ENCODE results near the gene L2HGDH.
"Not testable (repeated sequence)": the region's sequence is repeated elsewhere in the genome, so short reads cannot be mapped to it uniquely, and the experiment has no call there.

The L2HGDH gene

DNA sequence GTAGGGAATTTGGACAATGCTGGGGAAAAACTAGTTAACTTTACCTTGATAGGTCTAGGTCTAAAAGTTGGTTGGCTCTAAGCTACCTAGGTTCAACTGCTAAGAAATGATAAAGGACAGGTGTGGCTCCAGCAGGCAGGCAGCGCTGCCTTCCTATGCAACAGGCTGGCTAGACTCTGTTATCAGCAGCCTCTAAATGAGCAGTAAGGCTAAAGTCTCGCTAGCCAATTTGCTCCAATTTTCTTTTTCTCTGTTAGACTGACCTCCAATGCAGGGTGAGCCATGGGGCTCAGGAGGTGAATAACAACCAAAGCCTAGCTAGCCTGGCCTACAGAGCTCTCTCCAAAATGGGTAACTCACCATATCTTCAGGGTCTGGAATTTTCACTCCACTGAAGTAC is 26.6 kb upstream of the L2HGDH start:
- no peak for DNase-seq

DNA sequence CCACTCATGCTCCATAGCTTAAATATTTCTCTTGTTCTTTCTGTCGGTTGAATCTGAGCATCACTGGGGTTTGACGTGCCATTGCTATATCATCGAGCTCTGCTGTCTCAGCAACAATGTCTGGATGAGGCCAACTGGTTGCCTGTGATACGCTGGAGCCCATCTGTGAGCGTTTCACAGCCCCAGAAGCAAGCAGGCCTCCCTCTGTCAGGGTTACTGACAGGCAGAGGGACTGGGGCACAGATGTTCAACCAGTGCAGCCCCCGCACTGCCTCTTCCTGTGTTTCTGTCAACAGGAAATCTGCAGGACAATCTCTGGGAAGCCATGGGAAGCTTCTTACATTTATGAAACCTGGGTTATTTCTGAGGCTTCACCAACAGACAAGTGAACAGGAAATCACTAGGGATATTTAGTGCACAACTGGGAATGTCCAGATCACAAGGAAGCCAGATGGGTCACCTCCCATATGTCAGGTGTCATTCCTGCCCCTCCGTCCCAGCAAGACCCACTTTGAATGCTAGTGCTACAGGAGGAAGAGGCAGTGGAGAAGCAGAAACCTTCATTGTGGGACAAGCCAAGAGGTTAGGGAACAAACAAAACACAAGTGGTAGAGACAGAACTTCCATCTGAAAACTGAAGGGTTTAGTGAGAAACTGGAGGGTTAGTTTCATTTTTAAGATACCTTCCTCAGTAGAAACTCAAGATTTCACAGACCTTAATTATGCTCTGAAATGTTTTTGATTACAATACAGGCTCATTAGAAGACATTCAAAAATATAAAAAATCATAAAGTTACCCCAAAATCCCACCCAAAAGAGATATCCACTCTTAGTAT is 24.2 kb upstream of the L2HGDH start:
- DNase-seq, result peak; percentile 73

DNA sequence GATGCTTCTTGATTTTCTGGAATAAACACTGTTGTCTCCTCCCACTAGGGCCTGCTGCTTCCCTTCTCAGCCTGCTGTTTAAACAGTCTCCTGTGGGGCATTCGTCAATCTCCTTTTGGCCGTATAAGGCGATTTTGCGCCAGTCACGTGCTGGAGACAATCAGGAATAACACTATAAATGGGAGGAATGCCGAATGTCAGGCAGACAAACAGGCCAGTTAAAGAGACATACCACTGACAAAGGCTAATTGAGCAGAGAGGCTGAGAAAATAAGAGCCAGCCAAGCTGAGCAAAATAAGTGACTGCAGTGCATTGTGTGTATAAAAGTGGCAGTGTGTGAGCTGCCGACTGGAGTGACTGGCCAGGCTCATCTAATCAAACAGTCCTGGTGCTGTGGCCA is 23.4 kb upstream of the L2HGDH start:
- DNase-seq, result peak; percentile 86

DNA sequence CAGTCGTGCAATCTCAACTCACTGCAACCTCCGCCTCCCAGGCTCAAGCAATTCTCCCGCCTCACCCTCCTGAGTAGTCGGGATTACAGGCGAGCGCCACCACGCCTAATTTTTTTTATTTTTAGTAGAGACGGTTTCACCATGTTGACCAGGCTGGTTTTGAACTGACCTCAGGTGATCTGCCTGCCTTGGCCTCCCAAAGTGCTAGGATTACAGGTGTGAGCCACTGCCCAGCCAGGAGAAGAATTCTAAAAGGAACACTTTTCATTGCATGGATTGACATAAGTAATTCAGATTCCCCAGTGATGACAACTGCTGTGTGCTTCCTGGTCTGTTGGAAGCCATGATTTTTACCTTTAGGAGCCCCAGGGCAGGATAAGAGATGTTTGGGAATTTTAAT is 22.2 kb upstream of the L2HGDH start:
- no peak for DNase-seq

DNA sequence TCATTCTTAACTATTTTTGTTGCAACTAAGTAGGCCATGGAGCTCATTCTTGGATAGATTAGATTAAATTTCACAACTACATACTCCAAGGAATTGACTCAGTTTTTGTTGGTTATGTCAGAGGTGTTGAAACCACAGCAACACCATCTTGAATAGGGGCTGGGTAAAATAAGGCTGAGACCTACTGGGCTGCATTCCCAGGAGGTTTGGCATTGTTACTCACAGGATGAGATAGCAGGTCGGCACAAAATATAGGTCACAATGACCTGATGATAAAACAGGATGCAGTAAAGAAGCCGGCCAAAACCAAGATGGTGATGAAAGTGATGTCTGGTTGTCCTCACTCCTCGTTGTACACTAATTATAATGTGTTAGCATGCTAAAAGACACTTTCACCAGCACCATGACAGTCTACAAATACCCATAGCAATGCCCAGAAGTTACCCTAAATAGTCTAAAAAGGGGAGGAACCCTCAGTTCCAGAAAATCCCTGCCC is 21.0 kb upstream of the L2HGDH start:
- no peak for DNase-seq

DNA sequence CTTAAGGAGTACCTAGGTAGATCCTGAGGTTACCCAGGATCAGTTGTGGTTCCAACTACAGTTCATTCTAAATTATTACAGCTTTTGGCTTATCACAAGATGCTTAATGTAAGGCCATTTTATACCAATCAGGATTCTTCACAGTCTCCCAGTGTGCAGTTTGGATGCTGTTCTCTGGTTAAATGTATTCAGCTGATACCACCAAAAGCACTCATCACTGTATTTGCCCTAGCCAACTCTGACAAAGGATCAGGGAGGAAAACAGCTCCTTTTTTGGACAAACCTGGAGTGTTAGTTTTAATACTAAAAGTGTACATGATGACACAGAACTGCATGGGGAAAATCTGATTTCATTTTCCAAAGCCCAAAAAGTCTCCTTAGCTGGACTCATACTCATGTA is 19.6 kb upstream of the L2HGDH start:
- DNase-seq, result no peak

DNA sequence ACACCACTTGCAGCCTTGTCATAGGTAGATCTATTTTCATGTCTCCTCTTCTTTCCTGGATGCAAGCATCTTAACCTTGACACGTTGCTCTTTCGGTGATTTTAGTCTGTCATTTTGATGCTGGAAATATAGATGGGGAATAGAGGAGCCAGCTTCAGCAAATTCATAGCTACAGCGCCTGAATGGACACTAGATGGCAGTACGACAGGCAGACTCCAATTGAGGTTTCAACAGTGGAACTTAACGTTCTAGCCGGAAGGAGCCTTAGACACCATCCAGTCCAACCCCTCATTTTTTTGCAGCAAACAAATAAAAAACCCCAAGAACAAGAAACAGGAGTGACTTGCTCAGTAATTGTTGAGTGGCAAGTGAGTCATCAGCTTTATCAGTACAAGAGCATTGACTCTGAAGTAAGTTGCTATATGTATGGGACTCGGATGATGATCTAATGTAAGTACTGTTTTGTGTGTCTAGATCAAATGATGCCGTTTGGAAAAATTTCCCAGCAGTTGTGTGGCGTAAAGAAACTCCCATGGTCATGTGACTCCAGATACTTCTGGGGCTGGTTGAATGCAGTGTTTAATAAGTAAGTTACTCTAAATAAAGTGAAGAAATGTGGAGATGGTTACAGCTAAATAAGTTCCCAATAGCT is 9.1 kb upstream of the L2HGDH start:
- peak; percentile 84 for DNase-seq

DNA sequence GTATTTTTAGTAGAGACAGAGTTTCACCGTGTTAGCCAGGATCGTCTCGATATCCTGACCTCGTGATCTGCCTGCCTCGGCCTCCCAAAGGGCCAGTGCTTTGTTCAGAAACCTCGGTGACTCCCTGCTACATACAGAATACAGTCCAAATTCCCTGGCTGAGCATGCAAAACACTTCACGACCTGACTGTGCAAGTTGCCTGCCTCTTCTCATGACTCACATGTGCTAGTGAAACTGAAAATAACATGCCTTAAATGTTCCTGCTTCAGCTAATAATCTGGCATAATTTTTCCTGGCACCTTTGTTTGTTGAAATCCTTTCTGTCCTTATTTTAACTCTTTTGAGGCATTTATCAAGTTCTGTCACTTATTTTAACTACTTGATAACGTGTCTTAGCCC is 8.3 kb upstream of the L2HGDH start:
- no peak for DNase-seq

DNA sequence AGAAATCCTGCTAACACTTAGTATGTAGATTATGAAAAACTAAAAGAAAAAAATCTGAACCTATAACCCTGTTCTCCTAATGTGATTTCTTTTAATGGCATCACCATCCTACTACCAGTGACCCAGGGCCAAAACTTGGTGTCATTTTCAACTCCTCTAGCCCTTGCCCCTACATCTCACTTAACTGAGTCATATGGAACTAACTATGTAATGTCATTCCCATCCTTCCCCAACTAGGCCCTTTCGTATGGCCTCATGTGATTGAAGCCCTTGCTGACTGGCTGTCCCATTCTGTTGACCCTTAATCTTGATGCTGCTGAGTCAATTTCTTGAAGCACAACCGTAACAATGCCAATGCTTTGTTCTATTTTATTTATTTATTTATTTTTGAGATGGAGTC is 7.7 kb upstream of the L2HGDH start:
- DNase-seq, result no peak

DNA sequence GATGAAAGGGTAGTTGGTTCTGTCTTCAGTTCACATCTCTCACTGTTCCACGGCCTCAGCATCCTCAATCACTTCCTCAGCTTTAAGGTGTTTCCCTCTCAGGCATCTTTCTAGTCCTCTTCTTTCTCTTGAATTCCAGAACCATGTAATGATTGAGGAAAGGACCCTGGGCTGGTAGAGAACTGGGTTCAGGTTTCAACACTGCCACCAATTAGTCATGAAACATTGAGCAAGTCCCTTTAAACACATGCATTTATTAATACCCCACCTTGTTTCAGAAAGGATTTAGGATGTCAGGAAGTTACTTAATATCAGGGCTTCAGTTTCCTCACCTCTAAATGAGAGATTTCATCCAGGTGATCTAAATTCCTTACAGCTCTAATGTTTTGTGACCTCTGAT is 7.3 kb upstream of the L2HGDH start:
- no peak for DNase-seq

DNA sequence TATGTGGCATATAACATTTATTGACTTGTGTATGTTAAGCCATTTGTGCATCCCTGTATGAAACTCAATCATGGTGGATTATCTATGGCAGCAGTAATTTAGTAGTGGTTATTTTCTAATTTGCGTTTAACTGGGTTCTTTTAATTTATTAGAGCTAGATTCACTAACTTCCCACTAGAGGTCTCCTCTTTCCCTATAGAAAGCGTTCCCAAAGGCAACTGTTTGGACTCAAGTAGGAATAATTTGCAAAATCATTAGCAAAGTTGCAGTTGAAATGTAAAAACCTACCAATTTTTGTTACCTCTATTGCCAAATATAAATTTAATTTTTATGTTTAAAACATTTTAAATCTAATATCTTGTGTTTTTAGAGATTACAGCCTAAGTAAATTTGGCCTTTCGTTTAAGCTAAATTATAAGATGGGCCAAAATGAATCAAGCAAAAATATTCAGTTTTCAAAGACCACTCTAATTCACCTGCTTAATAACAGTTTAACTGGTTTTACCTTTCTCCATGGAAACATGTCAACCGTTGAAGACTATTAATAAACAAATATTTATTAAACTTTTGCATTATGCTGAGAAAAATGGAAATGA is 6.1 kb upstream of the L2HGDH start:
- peak; percentile 45 for DNase-seq

DNA sequence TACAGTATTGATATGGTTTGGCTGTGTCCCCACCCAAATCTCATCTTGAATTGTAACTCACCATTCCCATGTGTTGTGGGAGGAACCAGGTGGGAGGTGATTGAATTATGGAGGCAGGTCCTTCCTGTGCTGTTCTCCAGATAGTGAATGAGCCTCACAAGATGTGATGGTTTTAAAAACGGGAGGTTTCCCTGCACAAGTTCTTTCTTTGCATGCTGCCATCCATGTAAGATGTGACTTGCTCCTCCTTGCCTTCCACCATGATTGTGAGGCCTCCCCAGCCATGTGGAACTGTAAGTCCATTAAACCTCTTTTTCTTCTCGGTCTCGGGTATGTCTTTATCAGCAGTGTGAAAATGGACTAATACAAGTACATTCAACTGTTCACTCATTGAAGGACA is 2.1 kb upstream of the L2HGDH start:
- not testable (repeated sequence) for DNase-seq

DNA sequence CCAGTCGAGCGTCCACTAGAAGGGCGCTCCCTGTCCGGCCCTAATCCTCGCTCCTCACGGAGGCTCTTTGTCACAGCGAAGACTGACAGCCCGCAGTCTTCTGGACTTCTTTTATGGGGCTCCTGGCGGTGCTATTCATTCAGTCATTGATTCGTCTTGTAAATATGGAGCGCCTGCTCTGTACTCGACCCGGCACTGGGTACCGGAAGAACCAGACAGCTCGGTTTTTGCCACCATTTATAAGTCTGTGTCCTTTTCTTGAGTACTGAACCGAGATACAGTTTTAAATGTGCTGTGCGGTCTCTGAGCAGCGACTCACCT is 665 bp upstream of the L2HGDH start:
- no peak for DNase-seq

DNA sequence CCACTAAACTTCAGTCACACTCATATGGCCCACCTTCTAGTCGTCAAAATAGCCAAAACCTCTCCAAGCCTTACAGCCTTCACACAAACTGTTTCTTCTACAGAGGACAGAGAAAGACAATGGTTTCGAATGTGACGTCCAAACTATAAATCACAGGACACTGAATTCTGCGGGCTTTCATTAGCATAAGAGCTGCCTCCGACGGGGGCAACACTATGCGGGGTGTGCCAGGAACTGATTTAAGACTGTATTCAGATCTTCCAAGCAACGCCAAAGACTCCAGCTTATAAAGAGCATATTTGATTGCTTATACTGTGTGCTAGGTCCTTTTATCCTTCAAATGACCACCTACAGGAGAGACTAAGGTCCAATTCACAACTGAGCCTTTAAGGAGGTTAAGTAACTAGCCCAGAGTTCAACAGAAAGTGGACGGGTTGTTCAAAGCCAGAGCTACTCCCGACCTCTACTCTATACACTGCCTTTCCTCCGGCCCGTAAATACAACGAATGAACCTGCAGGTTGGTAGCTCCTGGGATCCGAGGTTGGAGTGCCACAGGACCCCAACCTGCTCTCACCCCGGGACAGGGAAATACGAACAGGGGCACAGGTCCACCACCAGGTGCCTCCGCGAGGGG is 575 bp downstream of the L2HGDH start:
- no peak for DNase-seq

DNA sequence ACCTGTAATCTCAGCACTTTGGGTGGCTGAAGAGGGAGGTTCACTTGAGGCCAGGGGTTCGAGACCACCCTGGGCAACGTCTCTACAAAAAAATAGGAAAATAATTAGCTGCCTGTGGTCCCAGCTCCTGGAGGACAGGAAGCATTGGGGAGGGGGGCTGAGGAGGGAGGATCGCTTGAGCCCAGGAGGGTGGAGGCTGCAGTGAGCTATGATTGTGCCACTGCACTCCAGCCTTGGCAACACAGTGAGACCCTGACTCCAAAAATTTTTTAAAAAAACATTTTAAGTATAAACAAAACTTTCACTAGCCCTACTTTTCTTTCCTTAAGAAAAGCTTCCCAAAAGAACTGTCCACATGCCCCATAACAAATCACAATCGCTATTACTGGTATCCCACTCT is 1.6 kb downstream of the L2HGDH start:
- DNase-seq, result no peak

DNA sequence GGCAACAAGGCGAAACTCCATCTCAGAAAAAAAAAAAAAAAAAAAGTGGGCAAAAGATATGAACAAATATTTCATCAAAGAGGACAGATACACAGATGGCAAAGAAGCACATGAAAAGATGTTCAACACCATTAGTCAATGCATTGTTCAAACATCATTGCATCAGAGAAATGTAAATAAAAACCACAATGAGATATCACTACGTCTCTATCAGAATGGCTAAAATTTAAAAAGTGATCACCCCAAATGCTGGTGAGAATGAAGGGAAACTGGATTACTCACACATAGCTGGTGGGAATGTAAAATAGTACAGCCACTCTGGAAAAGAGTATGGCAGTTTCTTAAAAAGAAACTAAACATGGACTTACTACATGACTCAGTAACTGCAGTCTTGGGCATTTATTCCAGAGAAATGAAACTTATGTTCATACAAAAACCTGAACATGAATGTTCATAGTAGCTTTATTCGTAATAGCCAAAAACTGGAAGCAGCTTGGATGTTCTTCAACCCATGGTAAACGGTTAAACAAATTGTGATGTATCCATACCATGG is 3.6 kb downstream of the L2HGDH start:
- no peak for DNase-seq

DNA sequence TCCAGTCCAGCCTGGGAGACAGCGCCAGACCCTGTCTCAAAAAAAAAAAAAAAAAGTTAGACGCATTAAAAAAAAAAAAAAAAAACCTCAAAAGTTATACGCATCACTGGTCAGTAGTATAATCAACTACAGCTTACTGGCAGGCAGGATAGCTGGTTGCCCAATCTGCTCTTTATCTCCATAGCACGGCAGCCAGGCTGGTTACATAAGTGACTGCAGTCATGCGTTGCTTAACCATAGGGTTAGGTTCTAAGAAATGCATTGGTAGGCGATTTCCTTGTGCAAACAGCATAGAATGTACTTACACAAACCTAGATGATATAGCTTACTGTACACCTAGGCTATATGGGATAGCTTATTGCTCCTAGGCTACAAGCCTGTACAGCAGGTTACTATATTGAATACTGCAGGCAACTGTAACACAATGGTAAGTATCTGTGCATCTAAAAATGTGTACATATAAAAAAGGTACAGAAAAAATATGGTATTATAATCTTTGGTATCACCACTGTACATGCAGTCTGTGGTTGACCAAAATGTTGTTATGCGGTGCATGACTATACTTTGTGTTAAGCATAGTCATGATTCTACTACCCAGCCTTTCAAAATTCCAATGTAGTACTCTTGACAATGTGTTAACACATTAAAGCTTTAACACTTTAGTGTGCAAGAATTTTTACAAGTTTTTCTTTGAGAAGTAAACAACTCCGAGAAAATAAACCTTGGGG is 8.1 kb downstream of the L2HGDH start:
- DNase-seq, result no peak

DNA sequence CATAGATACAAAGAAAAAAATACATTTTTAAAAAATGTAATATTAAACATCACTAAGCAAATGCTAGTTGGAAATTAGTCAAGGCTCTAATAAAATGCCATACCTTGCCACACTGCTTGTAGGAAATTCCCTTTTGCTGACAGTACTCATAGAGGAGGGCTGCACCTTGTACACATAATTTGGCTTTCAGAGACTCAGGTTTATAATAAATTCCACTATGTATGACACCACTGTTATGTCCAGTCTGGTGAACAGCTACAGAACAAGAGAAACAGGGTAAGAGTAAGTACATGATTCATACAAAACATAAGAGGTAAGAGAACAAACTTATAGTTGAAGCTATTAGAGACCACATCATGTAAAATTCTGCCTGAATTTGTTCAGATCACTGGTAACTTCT is 10.1 kb downstream of the L2HGDH start:
- no peak for DNase-seq

DNA sequence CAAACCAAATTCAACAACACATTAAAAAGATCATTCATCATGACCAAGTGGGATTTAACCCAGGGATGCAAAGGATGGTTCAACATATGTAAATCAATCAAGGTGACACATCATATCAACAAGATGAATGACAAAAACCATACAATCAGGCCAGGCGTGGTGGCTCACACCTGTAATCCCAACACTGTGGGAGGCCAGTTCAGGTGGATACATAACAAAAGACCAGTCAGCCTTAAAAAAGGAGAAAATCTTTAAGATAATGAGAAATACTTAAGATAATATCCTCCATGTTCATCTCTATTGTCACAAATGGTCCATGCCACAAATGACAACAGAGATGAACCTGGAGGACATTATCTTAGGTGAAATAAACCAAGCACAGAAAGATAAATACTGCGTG is 12.4 kb downstream of the L2HGDH start:
- no peak for DNase-seq

DNA sequence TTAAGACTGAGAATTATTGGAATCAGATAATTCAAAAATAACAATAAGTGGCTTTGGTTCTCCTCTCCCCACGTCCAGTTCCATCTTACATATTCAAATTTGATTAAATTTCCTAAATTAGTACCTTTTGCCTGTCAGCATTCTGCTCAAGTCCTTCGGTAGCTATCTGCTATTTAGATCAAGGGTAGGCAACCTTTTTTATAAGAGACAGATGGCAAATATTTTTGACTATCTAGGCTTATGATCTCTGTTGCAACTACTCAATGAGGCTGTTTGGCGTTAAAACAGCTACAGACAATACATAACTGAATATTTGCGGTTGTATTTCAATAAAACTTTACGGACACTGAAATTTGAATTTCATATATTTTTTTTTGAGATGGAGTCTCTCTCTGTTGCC is 21.7 kb downstream of the L2HGDH start:
- no peak for DNase-seq

DNA sequence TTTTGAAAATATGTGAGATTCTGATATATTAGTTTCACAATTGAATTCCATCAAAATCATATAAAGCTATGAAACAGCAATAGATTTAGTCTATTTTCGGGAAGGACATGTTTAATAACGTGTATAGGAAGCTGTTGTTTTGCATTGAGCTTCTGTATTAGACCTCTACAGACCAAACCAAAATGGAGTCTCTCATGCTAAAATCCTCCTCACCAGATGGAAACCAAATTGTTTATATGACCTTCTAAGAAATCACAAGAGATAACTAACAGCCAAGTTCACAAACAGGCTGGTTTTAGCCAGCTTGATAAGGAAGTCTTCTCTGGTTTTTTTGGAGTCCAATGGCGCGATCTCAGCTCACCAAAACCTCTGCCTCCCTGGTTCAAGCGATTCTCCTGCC is 23.9 kb downstream of the L2HGDH start:
- no peak for DNase-seq

DNA sequence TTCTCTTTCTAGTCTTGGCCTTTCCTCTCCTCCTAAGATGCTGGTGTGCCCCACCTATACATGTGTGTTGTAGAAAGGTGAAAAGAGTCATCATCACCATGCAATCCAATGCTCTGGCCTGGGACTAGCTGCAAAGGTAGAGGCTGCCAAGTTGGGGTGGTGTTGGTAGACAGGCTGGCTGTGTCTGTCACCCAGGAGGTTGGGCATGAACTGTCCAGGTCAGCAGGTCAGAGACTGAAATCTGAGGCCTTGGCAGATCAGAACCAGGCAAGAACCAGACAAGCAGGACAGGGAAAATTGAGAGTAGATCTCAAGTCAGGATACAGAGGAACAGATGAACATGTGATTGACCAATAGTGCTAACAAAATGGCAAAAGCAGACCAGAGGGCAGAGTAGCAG is 26.2 kb downstream of the L2HGDH start:
- no peak for DNase-seq

DNA sequence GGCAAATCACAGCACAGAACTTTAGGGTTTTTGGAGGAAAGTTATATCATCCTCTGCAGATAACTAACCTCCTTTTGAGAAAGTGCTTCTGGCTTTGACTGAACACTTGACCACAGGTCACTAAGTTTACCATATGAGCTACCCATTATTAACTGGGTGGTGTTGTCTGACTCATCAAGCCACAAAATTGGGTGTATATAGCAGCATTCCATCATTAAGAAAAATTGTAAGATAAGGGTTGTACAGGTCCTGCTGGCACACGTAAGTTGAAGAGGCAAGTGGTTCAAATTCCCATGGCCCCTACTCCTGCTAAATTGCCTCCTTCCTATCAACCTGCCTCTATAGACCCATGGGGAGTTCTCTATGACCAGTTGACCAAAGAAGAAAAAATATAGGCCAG is 39.5 kb downstream of the L2HGDH start:
- no peak for DNase-seq

Data from midbrain (tissue), 1 donor.